Prostate gland (tissue), 2 donors: Measurements from ENCODE around the gene NDUFS6. TPM values are rescaled to one million over a fixed set of nuclear protein-coding genes. Genes with fewer than 3 reads are reported as not detected.
"Not testable (repeated sequence)": the region's sequence is repeated elsewhere in the genome, so short reads cannot be mapped to it uniquely, and the experiment has no call there.

Source experiments
- DNase-seq: peaks from one replicate; pipeline ENCODE4 v3.0.0-alpha.2; 2019; ENCODE audit warnings: low spot score
- H3K27ac ChIP-seq, 2 donors: fragments of 200-600 bp; sonication (generic); 2 replicates each; pipeline ENCODE4 v1.5.1; 2017 to 2019
- H3K27me3 ChIP-seq: fragments of 200-600 bp; sonication (generic); replicated peaks from 2 replicates; pipeline ENCODE4 v1.5.1; 2019; ENCODE audit not compliant: insufficient read depth
- H3K36me3 ChIP-seq, 2 donors: fragments of 200-600 bp; sonication (generic); 1 replicate in 1 of 2; 2 replicates in 1 of 2; pipeline versions ENCODE4 v1.5.1 to v1.8.1; 2017 to 2019
- H3K4me1 ChIP-seq: fragments of 200-600 bp; sonication (generic); replicated peaks from 2 replicates; pipeline ENCODE4 v1.5.1; 2019
- H3K4me3 ChIP-seq, 2 donors: fragments of 200-600 bp; sonication (generic); 2 replicates each; pipeline ENCODE4 v1.5.1; 2017 to 2019
- H3K9me3 ChIP-seq: fragments of 200-600 bp; sonication (generic); 2 replicates; pipeline ENCODE4 v1.5.1; 2017
- POLR2A ChIP-seq: fragments of 450-650 bp; IDR thresholded peaks from one replicate; pipeline ENCODE4 v1.6.1; 2016; ENCODE audit warnings: antibody characterized with exemption, mild to moderate bottlenecking
- POLR2AphosphoS5 ChIP-seq: sonication (generic); formaldehyde crosslinking; IDR thresholded peaks from one replicate; pipeline ENCODE4 v1.6.1; 2017; ENCODE audit warnings: antibody characterized with exemption
- WGBS: methylation state at CpG from one replicate; pipeline ENCODE4 v1.1.5; 2018; 5-methylcytosine and 5-hydroxymethylcytosine counted together
- intact Hi-C: fragments of 100-400 bp; cut with DNase I; formaldehyde crosslinking; loops from one replicate; pipeline ENCODE4 v1.14.2; 2022
- total RNA-seq, 2 donors: library from RNA; depleted of rRNA; stranded (reverse); fragments of >200 nt; gene quantifications; one replicate each; pipeline ENCODE4 v1.1.0, GENCODE V29; 2016
- TF ChIP-seq, protein P1 (sequence below), 4 experiments: fragments of 200-600 bp in 2 of 4; fragments of 450-650 bp in 2 of 4; sonication (generic) in 2 of 4; IDR thresholded peaks; 1 replicate in 3 of 4; 2 replicates in 1 of 4; pipeline ENCODE4 v1.5.1; 2016 to 2019; ENCODE audit warnings: antibody characterized with exemption in 4 of 4, mild to moderate bottlenecking in 2 of 4, moderate library complexity in 2 of 4

Gene NDUFS6
- total RNA-seq, 2 donors from 2014 or later: 27.8 to 70.2 TPM

DNA sequence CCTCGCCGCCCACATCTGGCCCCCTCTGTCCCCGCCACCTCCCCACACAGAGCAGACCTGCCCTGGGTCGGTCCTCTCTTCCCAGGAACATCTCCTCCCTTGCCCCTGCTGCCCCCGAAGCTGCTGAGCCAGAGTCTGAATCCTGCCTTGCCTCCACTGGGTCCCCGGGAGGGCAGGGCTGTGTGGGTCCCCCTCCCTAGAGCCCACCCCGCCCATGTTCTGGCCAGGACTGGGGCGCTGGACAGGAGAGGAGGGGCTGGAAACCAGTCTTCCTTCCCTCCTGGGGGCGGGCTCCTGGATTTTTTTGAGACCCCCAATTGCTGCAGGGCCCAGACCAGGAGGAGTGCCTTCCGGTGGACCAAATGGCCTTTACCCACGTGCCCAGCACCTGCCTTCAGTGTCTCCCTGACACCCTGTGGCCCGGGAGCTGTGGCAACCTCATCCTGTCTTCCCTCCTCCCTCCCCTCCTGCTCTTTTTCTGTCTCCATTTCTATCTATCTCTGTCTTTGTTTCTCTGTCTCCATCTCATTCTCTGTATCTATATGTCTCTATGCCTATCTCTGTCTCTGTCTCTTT, 13.6 kb upstream of the NDUFS6 start:
- H3K27ac ChIP-seq: peak overlapping the region in 1 of 2 donors; percentile 53
- TF ChIP-seq POLR2AphosphoS5: no peak
- TF ChIP-seq, protein P1, sequence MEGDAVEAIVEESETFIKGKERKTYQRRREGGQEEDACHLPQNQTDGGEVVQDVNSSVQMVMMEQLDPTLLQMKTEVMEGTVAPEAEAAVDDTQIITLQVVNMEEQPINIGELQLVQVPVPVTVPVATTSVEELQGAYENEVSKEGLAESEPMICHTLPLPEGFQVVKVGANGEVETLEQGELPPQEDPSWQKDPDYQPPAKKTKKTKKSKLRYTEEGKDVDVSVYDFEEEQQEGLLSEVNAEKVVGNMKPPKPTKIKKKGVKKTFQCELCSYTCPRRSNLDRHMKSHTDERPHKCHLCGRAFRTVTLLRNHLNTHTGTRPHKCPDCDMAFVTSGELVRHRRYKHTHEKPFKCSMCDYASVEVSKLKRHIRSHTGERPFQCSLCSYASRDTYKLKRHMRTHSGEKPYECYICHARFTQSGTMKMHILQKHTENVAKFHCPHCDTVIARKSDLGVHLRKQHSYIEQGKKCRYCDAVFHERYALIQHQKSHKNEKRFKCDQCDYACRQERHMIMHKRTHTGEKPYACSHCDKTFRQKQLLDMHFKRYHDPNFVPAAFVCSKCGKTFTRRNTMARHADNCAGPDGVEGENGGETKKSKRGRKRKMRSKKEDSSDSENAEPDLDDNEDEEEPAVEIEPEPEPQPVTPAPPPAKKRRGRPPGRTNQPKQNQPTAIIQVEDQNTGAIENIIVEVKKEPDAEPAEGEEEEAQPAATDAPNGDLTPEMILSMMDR (IDR thresholded peaks at IDR 0.05): no peak
- no peak for TF ChIP-seq POLR2A
- 86% methylated on average over 12 of the region's 12 CpGs for WGBS
- no peaks in the 10 kb centered on the region for H3K9me3 ChIP-seq
- H3K36me3 ChIP-seq: no peaks in the 10 kb centered on the region
- no peak for DNase-seq
- H3K27me3 ChIP-seq: no peaks in the 10 kb centered on the region
- intact Hi-C loops: no loop called here
- no peaks in the 10 kb centered on the region for H3K4me1 ChIP-seq
- H3K4me3 ChIP-seq: no peak overlapping the region

DNA sequence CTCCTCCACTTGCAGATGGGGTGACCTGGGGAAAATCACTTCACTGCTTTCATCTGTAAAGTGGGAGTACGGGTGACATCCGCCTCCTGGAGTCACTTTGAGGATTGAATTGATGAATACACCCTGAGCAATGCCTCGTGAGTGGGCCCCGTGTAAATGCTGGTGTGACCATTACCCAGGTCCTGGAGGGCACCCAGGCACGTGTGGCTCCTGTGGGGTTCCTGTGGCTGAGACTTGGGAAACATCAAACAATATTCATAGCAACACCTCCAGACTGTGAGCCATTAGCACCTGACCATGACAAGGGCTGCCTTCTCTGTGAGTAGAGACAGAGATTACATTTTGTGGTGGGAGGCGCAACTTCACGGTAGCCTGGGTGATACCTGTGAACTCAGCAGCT, 13.0 kb upstream of the NDUFS6 start:
- Histone ChIP-seq H3K4me3 (no peak overlapping the region), H3K36me3 (no peaks in the 10 kb centered on the region), H3K27ac (no peak overlapping the region), H3K4me1 (no peaks in the 10 kb centered on the region), H3K9me3 (no peaks in the 10 kb centered on the region), H3K27me3 (no peaks in the 10 kb centered on the region)
- 93% methylated on average over 7 of the region's 7 CpGs for WGBS
- no peak for DNase-seq
- intact Hi-C loops: no loop called here
- TF ChIP-seq POLR2AphosphoS5: no peak
- TF ChIP-seq POLR2A: no peak
- TF ChIP-seq, protein P1 (IDR thresholded peaks at IDR 0.05): no peak

DNA sequence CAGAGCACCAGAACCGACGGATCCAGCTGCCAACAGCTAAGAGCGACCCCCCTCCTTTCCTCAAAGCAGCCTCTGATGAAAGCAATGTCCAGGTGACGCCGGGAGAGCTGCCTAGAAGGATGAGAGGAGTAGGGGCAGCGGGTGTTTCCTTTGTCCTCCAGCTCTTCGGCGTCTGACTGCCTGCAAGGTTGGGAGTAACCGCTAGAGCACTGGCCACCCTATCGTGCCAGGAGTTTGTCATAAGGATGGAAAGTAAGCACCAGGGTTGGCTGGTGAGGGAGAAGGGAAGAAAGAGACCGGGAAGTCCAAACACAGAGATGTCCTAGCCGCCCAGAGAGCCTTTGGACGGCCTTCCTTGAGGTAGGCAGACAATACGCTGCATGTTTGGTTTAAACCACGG, 12.4 kb upstream of the NDUFS6 start:
- Histone ChIP-seq H3K9me3 (no peaks in the 10 kb centered on the region), H3K27me3 (no peaks in the 10 kb centered on the region), H3K4me1 (no peaks in the 10 kb centered on the region), H3K4me3 (no peak overlapping the region), H3K27ac (no peak overlapping the region), H3K36me3 (no peaks in the 10 kb centered on the region)
- no peak for DNase-seq
- intact Hi-C loops: no loop called here
- no peak for TF ChIP-seq POLR2A
- TF ChIP-seq POLR2AphosphoS5: no peak
- TF ChIP-seq, protein P1 (IDR thresholded peaks at IDR 0.05): no peak
- 85% methylated on average over 15 of the region's 15 CpGs for WGBS

DNA sequence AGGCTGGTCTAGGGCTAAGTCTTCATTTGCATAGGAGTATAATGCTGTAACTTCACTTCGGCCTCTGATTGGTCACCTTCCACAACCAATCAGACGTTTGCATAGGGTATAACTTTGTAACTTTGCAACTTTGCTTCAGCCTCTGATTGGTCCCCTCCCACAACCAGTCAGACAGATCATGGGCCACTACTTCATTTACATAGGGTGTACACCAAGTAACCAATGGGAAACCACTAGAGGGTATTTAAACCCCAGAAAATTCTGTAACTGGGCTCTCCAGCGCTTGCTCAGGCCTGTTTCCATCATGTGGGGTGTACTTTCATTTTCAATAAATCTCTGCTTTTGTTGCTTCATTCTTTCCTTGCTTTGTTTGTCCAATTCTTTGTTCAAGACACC, 11.8 kb upstream of the NDUFS6 start:
- H3K27me3 ChIP-seq, H3K27ac ChIP-seq, H3K9me3 ChIP-seq, intact Hi-C loops, DNase-seq, H3K4me3 ChIP-seq, H3K36me3 ChIP-seq, H3K4me1 ChIP-seq: not testable (repeated sequence)
- 72% methylated on average over 3 of the region's 3 CpGs for WGBS

DNA sequence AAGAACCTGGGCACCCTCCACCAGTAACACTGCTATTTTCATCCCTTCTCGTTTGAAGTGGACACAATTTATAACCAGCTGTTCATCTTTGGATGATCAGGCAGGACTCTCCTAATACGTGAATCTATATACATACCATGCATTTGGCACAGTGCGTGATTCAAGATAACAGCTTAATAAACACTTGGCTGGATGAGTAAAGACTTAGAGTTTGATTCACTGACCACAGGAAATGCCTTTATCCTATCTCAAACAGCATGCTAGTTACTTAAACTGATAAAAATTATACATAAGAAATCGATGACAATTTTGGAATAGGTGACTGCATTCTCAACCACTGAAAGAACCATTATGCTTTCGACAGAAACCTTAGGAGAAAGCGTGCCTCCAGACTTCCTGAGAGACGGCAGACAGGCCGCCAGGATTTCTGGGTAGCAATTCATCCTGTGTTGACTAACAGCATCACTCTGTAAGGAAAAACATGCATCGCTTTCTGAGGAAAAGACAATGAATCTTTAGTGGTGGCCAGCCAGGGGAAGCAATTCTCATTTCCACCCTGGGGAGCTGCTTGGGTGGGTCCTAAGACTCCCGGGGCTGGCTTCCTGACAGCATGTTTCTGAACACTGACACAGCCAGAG, 11.3 kb upstream of the NDUFS6 start:
- WGBS: 37% methylated on average over 10 of the region's 10 CpGs
- H3K27me3 ChIP-seq: no peaks in the 10 kb centered on the region
- H3K36me3 ChIP-seq: no peaks in the 10 kb centered on the region
- no peaks in the 10 kb centered on the region for H3K4me1 ChIP-seq
- no peak for TF ChIP-seq POLR2AphosphoS5
- no peak for TF ChIP-seq POLR2A
- TF ChIP-seq, protein P1 (IDR thresholded peaks at IDR 0.05): no peak
- DNase-seq: no peak
- no peak overlapping the region for H3K27ac ChIP-seq
- H3K9me3 ChIP-seq: no peaks in the 10 kb centered on the region
- H3K4me3 ChIP-seq: no peak overlapping the region
- intact Hi-C loops: no loop called here
